Central memory CD8-positive, alpha-beta T cell (primary cell): ENCODE measurements around the gene HSFX4.
A peak's percentile ranks its signal among the peaks of the same experiment; 100 is the strongest.
"Not testable (repeated sequence)": the region's sequence is repeated elsewhere in the genome, so short reads cannot be mapped to it uniquely, and the experiment has no call there.

Experiments
- ATAC-seq: fragments of 150-1000 bp; cut with Tn5 transposase; replicated peaks from 2 replicates; pipeline ENCODE4 v1.10.0; 2022; ENCODE audit warnings: mild to moderate bottlenecking, moderate FRiP score, moderate number of reproducible peaks; ENCODE audit not compliant: poor library complexity, severe bottlenecking; ENCODE audit errors: extremely low read depth
- DNase-seq, 2 donors: peaks; one replicate each; pipeline ENCODE4 v3.0.0; 2021; ENCODE audit warnings: low spot score in 2 of 2
- H3K27ac Mint-ChIP-seq: one replicate; pipeline ENCODE4 v1.8.0; 2022; ENCODE audit warnings: low read depth, mild to moderate bottlenecking, moderate library complexity, mixed read lengths
- H3K27me3 Mint-ChIP-seq: one replicate; pipeline ENCODE4 v1.8.0; 2022; ENCODE audit warnings: mixed read lengths
- H3K36me3 Mint-ChIP-seq: one replicate; pipeline ENCODE4 v1.8.0; 2022; ENCODE audit warnings: mild to moderate bottlenecking, moderate library complexity, mixed read lengths; ENCODE audit not compliant: insufficient read depth
- H3K4me1 Mint-ChIP-seq: one replicate; pipeline ENCODE4 v1.8.0; 2022; ENCODE audit warnings: mixed read lengths
- H3K4me3 Mint-ChIP-seq: one replicate; pipeline ENCODE4 v1.8.0; 2022; ENCODE audit warnings: mild to moderate bottlenecking, moderate library complexity, mixed read lengths
- H3K9me3 Mint-ChIP-seq: one replicate; pipeline ENCODE4 v1.8.0; 2022; ENCODE audit warnings: mixed read lengths

HSFX4 gene

DNA sequence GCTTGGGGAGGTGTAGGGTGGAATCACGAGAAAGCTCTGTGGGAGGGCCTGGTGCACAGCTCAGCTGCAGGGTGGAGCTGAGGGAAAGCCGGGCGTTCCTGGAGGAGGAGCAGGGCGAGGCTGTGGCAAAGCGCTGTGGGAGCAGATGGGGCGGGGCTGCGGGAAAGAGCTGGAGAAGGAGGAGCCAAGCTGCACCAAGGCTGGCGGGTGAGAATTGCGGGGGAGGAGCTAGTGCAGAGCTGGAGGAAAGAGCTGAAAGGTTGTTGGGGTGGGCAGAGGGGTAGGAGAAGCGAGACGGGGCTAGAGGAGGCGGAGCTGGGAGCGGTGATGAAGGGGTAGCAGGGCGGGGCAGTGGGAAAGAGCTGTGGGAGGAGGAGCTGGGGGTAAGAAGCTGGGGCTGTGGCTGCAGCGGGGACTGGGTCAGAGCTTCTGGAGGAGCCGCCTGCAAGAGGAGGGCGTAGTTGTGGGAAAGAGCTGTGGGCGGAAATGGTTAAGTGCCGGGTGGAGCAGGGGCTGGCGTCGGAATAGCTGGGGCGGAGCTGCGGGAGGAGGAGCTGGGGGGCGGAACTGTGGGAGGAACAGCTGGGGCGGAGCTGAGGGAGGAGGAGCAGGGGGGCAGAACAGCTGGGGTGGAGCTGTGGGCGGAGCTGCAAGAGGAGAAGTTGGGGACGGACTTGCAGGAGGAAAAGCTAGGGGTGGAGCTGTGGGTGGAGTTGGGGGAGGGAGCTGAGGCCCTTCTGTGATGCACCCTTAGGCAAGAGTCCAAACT lies 10.7 kb downstream of the HSFX4 start:
- Mint-ChIP-seq H3K27me3 (no peaks in the 10 kb centered on the region), H3K27ac (peak overlapping the region; percentile 90), H3K4me3 (peak overlapping the region; percentile 76), H3K36me3 (peaks cover 7% of the 10 kb centered on the region), H3K4me1 (peaks cover 8% of the 10 kb centered on the region), H3K9me3 (no peaks in the 10 kb centered on the region)
- DNase-seq: peak; percentile 82 to 86
- peak; percentile 55 for ATAC-seq

DNA sequence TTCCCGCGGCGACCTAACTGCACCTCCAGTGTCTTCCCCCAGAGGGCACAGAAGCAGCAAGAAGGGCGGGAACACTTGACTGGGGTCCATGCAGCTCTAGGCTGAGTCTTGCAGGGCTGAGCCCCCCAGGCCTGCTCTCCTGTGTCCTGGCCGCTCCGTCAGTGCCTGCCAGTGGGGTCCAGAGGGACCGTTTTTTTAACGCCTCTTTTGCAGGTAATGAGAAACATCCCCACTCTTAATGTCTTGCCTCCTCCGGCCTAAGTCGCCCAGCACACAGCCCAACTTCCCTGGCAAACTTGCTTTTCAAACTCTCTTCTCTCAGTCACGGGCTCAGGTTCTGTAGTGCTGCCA lies 11.3 kb downstream of the HSFX4 start:
- H3K4me3 Mint-ChIP-seq: peak overlapping the region; percentile 76
- ATAC-seq, H3K36me3 Mint-ChIP-seq, DNase-seq, H3K9me3 Mint-ChIP-seq, H3K4me1 Mint-ChIP-seq, H3K27me3 Mint-ChIP-seq: not testable (repeated sequence)
- peak overlapping the region; percentile 90 for H3K27ac Mint-ChIP-seq

DNA sequence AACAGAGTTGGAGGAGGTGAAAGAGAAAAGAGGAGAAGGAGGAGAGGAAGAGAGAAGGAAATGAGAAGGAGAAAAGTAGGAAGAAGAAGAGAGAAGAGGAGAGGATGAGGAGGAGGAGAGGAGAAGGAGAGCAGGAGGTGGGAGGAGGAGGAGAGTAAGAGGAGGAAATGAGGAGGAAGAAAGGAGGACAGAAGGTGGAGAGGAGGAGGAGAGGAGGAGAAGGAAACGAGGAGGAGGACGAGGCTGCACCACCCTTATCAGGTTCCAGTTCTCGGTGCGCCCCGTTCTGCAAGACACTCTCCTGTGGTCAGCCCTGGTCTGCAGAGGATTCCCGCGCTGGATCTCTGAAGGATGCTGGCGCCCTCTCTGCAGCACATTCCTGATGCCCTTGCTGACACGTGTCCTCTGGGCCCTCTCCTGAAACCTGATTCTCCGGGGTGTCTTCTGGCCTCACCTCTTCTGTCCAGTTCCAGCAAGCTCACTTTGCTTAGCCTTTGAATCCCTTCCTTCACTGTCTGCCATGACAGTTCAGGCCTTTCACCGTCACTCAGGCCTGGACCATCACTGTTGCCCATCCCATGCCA lies 15.8 kb downstream of the HSFX4 start:
- not testable (repeated sequence) for H3K36me3 Mint-ChIP-seq, DNase-seq, H3K27ac Mint-ChIP-seq, H3K27me3 Mint-ChIP-seq, H3K9me3 Mint-ChIP-seq, ATAC-seq, H3K4me3 Mint-ChIP-seq, H3K4me1 Mint-ChIP-seq

DNA sequence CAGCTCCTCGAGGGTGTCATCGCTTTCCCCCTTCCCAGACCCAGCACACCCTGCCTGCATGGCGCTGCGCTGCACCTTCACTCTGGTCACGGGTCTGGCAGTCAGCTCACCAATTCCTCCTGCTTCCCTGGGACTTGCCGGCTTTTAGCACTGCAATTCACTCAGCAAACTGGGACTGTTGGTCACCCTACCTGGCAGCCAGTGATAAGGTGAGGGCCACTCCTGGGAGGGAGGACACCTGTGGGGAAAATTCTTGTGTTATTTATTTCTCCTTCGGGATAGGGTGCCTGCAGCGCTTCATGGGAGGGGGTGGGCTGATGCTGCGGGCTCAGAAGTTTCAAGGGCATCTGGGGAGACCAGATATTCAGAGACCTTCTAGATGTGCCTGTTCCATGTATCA lies 16.4 kb downstream of the HSFX4 start:
- not testable (repeated sequence) for H3K4me1 Mint-ChIP-seq

DNA sequence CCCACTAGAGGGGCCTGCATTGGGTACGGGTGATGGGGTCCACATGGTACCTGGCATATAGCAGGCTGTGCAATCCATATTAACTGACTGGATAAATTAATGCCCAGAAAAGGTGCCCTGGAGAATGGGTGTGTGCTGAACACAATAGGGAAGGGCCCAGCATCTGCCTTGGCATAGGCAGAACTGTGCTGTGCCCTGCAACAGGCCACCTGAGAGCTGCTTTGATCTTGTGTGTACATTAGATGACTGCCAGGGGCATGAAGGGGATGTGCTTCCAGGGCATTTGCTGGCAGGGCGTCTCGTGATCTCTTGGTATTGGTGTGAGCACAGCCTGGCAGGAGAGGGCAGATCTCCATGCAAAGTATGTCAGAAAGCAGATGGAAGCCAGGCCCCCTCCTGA lies 17.6 kb downstream of the HSFX4 start:
- not testable (repeated sequence) for H3K36me3 Mint-ChIP-seq, H3K9me3 Mint-ChIP-seq, DNase-seq, H3K4me3 Mint-ChIP-seq, ATAC-seq, H3K4me1 Mint-ChIP-seq, H3K27ac Mint-ChIP-seq, H3K27me3 Mint-ChIP-seq

More for the DNA sequence above, 16.4 kb downstream of the HSFX4 start:
- H3K4me3 Mint-ChIP-seq, H3K27ac Mint-ChIP-seq, DNase-seq, H3K36me3 Mint-ChIP-seq, ATAC-seq, H3K9me3 Mint-ChIP-seq, H3K27me3 Mint-ChIP-seq: not testable (repeated sequence)

DNA sequence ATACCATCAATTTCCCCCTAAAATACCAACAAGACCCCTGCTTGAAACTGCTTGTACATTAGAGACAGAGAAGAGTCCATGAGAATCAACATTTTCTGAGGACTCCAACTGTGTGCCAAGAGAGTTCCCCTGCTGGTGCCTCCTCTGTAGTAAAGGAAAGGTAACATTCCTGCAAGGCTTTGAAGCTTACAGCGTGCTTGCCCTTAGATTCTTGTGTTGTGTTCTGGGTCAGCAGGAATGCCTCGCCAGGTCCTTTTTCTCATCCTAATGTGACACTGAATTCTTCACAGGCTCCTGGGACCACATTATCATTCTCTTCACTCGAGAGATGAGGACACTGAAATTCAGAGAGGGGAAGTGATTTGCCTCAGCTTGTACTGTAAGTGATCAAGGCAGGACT lies 18.6 kb downstream of the HSFX4 start:
- Mint-ChIP-seq H3K27ac (no peak overlapping the region), H3K4me3 (no peak overlapping the region), H3K36me3 (peaks cover 2% of the 10 kb centered on the region), H3K4me1 (no peaks in the 10 kb centered on the region), H3K27me3 (no peaks in the 10 kb centered on the region), H3K9me3 (no peaks in the 10 kb centered on the region)
- ATAC-seq: no peak
- DNase-seq: no peak

DNA sequence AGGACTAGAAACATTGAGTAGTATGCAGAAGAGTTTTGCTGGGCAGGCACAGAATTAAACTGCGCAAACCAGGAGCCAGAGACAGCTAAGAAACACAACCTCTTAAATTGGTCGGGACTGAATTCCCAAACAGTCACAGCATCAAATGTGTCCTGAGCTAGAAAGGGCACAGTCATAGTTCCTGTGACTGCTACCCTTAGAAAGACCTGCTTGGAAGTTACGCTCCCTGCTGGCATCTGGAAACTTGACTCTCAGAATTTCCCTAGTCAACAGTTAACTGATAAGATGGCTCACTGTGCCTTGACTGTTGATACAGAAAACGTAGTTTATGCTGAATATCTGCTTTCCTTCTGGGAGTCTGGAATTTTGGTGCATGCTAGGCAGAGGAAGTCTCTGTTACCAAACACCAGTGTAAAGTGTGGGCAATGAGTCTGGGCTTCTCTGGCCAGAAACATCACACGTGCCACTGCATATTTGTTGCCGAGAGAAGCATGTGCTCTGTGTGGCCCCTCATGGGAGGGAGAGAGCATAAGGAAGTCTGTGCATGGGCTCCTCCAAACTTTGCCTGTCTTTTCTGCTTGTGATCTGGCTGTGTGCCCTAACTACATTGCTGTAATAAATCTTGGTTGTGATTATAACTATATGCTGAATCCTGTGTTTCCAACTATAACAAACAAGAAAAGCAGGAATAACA lies 20.5 kb downstream of the HSFX4 start:
- peaks cover 5% of the 10 kb centered on the region for H3K4me1 Mint-ChIP-seq
- no peak overlapping the region for H3K27ac Mint-ChIP-seq
- H3K27me3 Mint-ChIP-seq: no peaks in the 10 kb centered on the region
- H3K9me3 Mint-ChIP-seq: no peaks in the 10 kb centered on the region
- DNase-seq (no peak), ATAC-seq (no peak)
- peaks cover 2% of the 10 kb centered on the region for H3K36me3 Mint-ChIP-seq
- H3K4me3 Mint-ChIP-seq: no peak overlapping the region

DNA sequence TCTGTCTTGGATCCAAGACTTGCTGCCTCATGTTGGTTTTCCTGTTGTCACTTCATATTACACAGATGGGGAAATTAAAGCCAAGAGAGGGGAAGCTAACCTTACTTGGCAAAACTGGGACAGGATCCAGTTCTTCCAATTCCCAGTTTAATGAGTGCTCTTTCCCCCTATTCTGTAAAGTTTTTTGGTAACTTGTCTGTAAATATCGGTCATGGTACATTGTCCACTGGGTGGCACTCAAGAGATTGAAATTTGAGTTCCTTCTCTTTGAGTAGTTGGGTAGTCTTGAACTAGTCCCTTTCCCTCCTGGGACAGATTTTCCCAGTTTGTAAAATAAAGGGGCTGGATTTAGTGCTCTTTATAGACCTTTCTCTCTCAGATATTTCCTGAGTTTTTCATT lies 21.3 kb downstream of the HSFX4 start:
- no peak overlapping the region for H3K27ac Mint-ChIP-seq
- no peak overlapping the region for H3K4me3 Mint-ChIP-seq
- H3K4me1 Mint-ChIP-seq: peaks cover 5% of the 10 kb centered on the region
- DNase-seq (no peak), ATAC-seq (no peak)
- no peaks in the 10 kb centered on the region for H3K9me3 Mint-ChIP-seq
- peaks cover 2% of the 10 kb centered on the region for H3K36me3 Mint-ChIP-seq
- no peaks in the 10 kb centered on the region for H3K27me3 Mint-ChIP-seq

DNA sequence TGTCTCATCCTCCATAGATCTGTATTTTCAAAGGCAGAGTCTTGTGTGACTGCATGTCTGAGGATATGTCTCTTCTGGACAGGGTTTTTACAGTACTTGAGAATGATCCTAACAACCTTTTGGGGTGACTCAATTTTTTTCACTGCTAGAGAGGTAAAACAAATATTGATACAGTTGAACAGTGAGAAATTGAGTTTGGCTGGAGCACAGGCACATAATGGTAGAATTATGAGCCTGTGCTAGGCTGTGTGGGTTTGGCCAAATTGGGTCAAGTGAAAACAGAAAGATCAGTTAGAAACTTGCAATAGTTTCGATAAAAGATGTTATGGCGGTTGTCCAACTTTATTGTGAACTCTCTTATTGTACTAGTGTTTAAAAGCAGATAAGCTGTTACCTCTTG lies 32.2 kb downstream of the HSFX4 start:
- no peak for DNase-seq
- Mint-ChIP-seq H3K36me3 (peaks cover 24% of the 10 kb centered on the region), H3K4me3 (no peak overlapping the region), H3K4me1 (no peaks in the 10 kb centered on the region), H3K27me3 (no peaks in the 10 kb centered on the region), H3K9me3 (no peaks in the 10 kb centered on the region), H3K27ac (no peak overlapping the region)
- no peak for ATAC-seq

DNA sequence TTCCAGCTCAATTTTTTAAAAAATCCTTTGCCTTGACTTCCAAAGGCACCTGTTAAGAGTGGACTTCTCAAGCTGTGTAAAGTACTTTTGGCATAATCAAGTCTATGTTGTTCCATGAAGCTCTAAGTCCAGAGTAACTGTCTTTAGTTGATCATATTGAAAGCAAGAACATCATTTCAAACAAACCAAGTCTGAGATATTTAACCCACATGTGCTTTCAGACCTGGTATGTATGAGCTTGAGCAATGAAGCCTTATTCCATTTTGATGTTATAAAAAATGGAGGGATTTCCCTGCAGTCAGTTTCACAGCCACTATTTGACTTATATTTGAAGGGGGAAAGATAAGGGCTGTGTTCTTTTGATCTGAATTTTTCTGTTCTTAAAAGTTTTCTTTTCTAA lies 32.6 kb downstream of the HSFX4 start:
- Mint-ChIP-seq H3K4me3 (no peak overlapping the region), H3K27me3 (no peaks in the 10 kb centered on the region), H3K4me1 (no peaks in the 10 kb centered on the region), H3K27ac (no peak overlapping the region), H3K9me3 (no peaks in the 10 kb centered on the region), H3K36me3 (peaks cover 23% of the 10 kb centered on the region)
- DNase-seq (no peak), ATAC-seq (no peak)

DNA sequence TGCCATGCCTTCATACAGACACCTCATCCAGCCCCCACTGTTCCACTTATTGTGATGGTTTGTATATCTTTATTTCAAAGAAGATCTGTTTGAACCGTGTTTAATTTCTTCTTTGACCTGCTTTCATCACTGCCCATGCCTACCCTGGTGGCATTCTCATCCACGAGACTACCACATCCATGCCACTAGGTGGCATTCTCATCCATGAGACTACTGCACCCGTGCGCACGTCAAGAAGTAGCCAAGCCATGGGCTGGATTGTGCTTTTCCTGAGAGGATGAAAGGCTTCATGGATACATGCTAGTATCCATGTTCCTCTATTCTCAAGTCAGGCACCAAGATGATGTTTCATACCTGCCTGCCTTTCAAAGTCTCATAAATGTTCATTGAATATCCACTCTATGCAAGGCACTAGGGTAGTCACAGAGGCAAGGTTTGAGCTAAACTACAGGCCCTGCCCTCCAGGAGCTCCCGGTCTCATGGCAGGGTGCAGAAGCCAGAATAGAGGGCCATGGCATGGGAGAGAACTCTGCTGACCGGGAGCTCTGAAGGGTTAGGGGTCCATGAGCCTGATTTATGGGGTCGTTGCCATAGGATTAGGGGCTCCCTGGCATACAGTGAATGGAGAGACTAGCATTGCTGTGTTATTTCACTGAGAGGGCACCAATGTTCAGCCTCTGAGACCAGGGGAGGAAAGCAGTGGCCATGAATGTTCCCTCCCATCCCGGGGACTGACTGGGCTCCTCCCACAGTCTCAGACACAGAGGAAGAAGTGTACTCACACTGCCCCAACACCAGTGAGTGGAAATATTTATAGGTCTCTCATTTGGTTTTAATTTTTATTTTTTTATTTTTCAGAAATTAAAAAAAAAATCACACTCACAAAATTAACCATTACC lies 33.7 kb downstream of the HSFX4 start:
- no peaks in the 10 kb centered on the region for H3K9me3 Mint-ChIP-seq
- ATAC-seq: no peak

DNA sequence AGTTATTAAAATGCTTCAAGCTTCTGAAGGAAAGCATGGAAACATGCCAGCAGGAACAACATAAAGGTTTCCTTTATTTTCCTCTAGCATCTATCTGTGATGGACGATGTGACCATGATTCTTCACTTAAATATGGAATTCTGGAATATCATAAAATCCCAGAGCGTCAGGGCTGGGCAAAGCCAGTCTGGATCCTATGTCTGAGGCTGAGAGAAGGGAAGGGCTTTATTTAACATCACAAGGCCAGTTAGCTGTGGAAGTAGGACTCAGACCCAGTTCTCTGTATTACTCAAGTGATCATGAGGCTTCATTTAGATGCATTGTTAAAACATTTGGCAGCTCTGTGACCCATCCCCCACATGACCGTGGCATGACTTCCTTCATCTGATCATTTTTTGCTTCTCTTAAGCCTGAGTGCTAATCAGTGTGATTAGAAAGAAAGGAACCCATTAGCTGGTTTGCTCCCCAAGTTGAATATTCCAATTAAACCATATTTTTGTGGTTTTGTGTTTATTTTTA lies 49.8 kb downstream of the HSFX4 start:
- no peak for DNase-seq
- H3K27ac Mint-ChIP-seq: no peak overlapping the region
- no peak overlapping the region for H3K4me3 Mint-ChIP-seq
- H3K9me3 Mint-ChIP-seq: no peaks in the 10 kb centered on the region
- ATAC-seq: no peak
- no peaks in the 10 kb centered on the region for H3K27me3 Mint-ChIP-seq
- no peaks in the 10 kb centered on the region for H3K36me3 Mint-ChIP-seq
- H3K4me1 Mint-ChIP-seq: no peaks in the 10 kb centered on the region

More for the DNA sequence above, 33.7 kb downstream of the HSFX4 start:
- DNase-seq: no peak
- peaks cover 21% of the 10 kb centered on the region for H3K36me3 Mint-ChIP-seq
- H3K27ac Mint-ChIP-seq: no peak overlapping the region
- no peaks in the 10 kb centered on the region for H3K4me1 Mint-ChIP-seq
- H3K27me3 Mint-ChIP-seq: no peaks in the 10 kb centered on the region
- H3K4me3 Mint-ChIP-seq: no peak overlapping the region
